IPS-18a (cell line): Measurements from ENCODE around the gene GALNT1.

Experiments
- H3K27ac ChIP-seq: one replicate; pipeline ENCODE4 v1.5.1; 2013; ENCODE audit warnings: low read length
- H3K27me3 ChIP-seq: one replicate; pipeline ENCODE4 v1.6.1; 2013; ENCODE audit warnings: mild to moderate bottlenecking, low read length; ENCODE audit not compliant: control insufficient read depth, insufficient read depth
- H3K36me3 ChIP-seq: one replicate; pipeline ENCODE4 v1.6.1; 2013; ENCODE audit warnings: low read depth, low read length; ENCODE audit not compliant: control insufficient read depth
- H3K4me1 ChIP-seq: one replicate; pipeline ENCODE4 v1.6.1; 2013; ENCODE audit warnings: low read depth, low read length; ENCODE audit not compliant: control insufficient read depth
- H3K4me3 ChIP-seq: one replicate; pipeline ENCODE4 v1.5.1; 2013; ENCODE audit warnings: low read length
- H3K9ac ChIP-seq: one replicate; pipeline ENCODE4 v1.6.1; 2013; ENCODE audit warnings: mild to moderate bottlenecking, low read length, moderate library complexity
- H3K9me3 ChIP-seq: one replicate; pipeline ENCODE4 v1.6.1; 2013; ENCODE audit warnings: low read depth, low read length; ENCODE audit not compliant: control insufficient read depth

The GALNT1 gene

DNA sequence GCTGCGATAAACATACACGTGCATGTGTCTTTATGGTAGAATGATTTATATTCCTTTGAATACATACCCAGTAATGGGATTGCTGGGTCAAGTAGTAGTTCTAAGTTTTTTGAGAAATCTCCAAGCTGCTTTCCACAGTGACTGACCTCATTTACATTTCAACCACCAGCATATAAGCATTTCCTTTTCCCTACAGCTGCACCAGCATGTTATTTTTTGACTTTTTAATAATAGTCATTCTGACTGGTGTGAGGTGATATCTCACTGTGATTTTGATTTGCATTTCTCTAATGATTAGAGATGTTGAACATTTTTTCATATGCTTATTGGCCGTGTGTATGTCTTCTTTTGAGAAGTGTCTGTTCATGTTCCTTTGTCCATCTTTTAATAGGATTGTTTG, 22.8 kb downstream of the GALNT1 start:
- H3K9ac ChIP-seq: no peak overlapping the region
- no peaks in the 10 kb centered on the region for H3K27me3 ChIP-seq
- H3K27ac ChIP-seq: no peak overlapping the region
- peaks cover 2% of the 10 kb centered on the region for H3K9me3 ChIP-seq
- peaks cover 9% of the 10 kb centered on the region for H3K4me1 ChIP-seq
- H3K36me3 ChIP-seq: no peaks in the 10 kb centered on the region
- no peak overlapping the region for H3K4me3 ChIP-seq

DNA sequence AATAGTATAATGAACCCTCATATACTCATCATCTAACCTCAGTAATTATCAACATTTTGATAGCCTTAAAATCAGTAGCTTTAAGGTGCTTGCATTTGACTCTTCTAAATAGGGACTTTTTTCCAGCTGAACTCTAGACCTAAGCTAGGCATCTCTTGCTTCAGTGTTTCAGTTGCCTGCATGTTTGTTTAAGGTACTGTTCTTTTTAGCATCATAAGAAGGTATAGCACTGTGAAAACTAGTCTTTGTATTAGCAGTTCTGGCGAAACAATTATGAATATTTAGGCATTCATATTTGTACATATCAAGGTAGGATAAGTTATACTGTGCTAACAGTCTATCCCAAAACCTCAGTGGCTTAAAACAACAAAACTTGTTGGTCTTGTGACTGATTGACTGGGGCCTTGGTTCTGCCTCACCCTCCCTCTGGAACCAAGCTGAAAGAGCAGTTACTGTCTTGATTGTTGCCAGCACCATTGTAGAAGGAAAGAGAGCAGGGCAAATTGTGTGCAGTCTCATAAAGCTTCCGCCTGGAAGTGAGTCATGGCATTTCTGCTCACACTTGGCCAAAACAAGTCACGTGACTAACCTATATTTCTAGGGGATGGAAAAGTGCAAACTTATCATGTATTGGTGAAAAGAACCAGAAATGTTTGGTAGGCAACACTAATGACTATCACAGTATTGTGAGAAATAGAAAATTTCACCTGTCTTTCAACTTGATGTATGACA, 24.3 kb downstream of the GALNT1 start:
- no peak overlapping the region for H3K4me3 ChIP-seq
- no peak overlapping the region for H3K27ac ChIP-seq
- H3K27me3 ChIP-seq: no peaks in the 10 kb centered on the region
- H3K4me1 ChIP-seq: peaks cover 9% of the 10 kb centered on the region
- H3K9ac ChIP-seq: no peak overlapping the region
- peaks cover 2% of the 10 kb centered on the region for H3K9me3 ChIP-seq
- H3K36me3 ChIP-seq: no peaks in the 10 kb centered on the region

DNA sequence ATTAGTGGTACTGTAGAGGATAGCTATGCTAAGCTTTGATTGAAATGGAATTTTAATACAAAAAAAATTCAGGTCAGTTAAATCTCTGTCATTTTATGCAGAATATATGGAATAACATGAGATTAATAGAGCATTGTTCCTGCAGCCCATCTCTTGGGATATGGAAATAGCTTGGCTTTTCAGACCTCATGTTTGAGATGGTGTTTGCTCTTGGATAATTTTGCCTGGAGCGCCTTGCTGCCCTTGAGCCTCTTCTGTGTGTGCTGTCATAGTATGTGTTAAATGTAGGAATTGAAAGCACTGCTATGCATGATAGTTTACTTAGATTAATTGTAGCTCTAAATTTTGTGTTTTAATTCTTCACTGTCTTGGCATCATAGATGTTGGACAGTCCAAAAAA, 27.7 kb downstream of the GALNT1 start:
- peaks cover 11% of the 10 kb centered on the region for H3K4me1 ChIP-seq

GRCh38 chr18:35610089-35610488, 28.5 kb downstream of the GALNT1 start:
- Histone ChIP-seq H3K4me3 (no peak overlapping the region), H3K27ac (no peak overlapping the region), H3K4me1 (peaks cover 11% of the 10 kb centered on the region)

More for the DNA sequence above, 27.7 kb downstream of the GALNT1 start:
- Histone ChIP-seq H3K9ac (no peak overlapping the region), H3K27ac (no peak overlapping the region), H3K4me3 (no peak overlapping the region), H3K27me3 (no peaks in the 10 kb centered on the region), H3K36me3 (no peaks in the 10 kb centered on the region), H3K9me3 (no peaks in the 10 kb centered on the region)

DNA sequence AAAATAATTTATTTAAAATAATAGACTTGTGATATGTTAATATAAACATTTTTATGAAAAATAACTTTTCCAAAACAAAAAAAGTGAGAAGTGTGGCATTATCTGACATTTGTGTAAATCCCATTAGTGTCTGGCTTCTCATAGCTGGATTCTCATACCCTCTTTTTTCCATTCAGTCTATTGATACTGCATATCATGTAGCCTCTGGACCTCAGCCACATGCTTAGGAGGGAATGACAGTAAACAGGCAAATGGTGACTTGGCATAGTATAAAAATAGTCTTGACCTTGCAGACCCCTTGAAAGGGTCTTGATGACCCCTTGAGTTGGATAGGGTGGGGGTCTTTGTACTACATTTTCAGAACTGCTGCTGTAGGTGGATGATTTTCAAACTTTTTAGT, 29.2 kb downstream of the GALNT1 start:
- H3K9me3 ChIP-seq: no peaks in the 10 kb centered on the region
- H3K27ac ChIP-seq: no peak overlapping the region
- no peaks in the 10 kb centered on the region for H3K27me3 ChIP-seq
- H3K4me3 ChIP-seq: no peak overlapping the region
- H3K36me3 ChIP-seq: no peaks in the 10 kb centered on the region
- no peak overlapping the region for H3K9ac ChIP-seq
- peaks cover 11% of the 10 kb centered on the region for H3K4me1 ChIP-seq

More at GRCh38 chr18:35610089-35610488, 28.5 kb downstream of the GALNT1 start:
- H3K9ac ChIP-seq: no peak overlapping the region
- no peaks in the 10 kb centered on the region for H3K27me3 ChIP-seq
- H3K36me3 ChIP-seq: no peaks in the 10 kb centered on the region
- H3K9me3 ChIP-seq: no peaks in the 10 kb centered on the region

- H3K4me3 ChIP-seq: no peak overlapping the region
- no peaks in the 10 kb centered on the region for H3K27me3 ChIP-seq
- no peak overlapping the region for H3K9ac ChIP-seq
- no peak overlapping the region for H3K27ac ChIP-seq
- no peaks in the 10 kb centered on the region for H3K9me3 ChIP-seq
- H3K36me3 ChIP-seq: no peaks in the 10 kb centered on the region
- peaks cover 15% of the 10 kb centered on the region for H3K4me1 ChIP-seq
These were observed 30.0 kb downstream of the GALNT1 start for GRCh38 chr18:35611518-35611917.

- Histone ChIP-seq H3K9ac (no peak overlapping the region), H3K27me3 (no peaks in the 10 kb centered on the region), H3K4me3 (no peak overlapping the region), H3K4me1 (peaks cover 23% of the 10 kb centered on the region), H3K9me3 (no peaks in the 10 kb centered on the region), H3K27ac (no peak overlapping the region), H3K36me3 (no peaks in the 10 kb centered on the region)
These were observed 34.5 kb downstream of the GALNT1 start for GRCh38 chr18:35616074-35616473.

DNA sequence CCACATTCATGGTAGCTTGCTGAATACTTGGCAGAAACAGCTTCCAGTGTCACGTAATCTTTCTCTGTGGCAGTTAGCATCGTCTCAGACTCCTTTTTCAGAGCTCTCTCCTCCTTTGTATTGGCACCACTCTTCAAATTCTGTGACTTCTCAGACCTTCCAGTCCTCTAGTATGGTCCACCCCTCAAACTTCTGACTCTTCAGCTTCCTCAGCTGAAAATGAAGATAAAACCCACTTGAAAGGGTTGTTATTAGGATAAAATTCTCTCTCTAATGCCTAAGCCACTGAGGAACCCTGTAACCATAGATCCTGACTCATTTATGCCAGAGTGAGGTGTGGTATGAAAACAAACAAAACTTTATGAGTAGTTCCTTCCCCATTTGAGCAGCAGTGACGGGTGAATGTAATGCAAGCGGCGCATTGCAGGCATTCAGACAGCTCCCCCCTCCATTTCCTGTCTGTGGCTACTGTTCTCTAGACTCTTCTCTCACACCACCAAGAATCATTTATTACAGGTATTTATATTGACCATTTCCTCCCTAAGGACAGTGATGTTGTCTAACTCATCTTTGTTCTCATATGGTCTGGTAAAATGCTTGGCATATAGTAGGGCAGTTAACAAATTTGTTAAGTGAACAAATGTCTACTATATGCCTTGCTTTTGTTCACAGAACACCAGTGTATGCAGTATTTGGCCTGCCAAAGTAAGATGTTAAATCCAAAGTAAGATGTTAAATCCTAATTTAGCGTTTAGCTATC, 35.3 kb downstream of the GALNT1 start:
- Histone ChIP-seq H3K36me3 (no peaks in the 10 kb centered on the region), H3K27me3 (no peaks in the 10 kb centered on the region), H3K4me3 (no peak overlapping the region), H3K9ac (no peak overlapping the region), H3K4me1 (peaks cover 21% of the 10 kb centered on the region), H3K9me3 (no peaks in the 10 kb centered on the region), H3K27ac (no peak overlapping the region)

DNA sequence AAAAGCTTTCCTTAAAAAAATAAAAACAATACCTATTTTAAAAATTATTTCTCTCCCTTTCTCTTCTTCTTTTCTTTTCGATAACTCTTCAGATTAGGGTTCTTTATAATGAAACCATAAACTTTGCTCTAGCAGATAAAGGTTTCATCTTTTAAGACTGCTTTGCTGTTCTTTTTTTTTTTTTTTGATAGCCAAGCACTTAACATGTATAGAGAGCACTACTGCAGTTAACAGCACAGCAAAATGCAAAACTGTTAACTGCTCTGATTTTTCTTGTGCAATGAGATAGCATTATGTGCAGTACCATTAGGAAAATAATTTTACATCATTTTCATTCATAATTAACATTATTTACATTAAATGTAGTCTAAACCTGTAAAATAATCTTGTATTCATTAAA, 36.3 kb downstream of the GALNT1 start:
- Histone ChIP-seq H3K27ac (no peak overlapping the region), H3K9ac (no peak overlapping the region), H3K4me3 (no peak overlapping the region)

DNA sequence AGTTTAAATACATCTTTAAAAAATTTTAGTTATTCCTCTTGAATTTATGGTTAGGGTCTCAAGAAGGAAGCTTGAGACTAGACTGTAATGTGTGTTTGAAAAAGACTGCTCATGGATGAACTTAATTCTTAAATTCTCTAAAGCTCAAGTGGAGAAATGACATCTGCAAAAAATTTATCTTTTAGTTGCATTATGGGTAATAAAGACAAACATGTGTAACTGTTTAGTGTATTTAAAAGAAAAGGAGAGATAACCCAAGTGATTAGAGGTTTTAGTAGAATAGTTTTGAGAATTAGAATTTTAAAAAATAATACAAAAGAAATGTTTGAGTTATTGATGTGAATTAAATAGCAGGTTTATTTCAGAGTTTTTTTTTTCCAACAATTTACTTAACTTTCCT, 36.7 kb downstream of the GALNT1 start:
- Histone ChIP-seq H3K36me3 (no peaks in the 10 kb centered on the region), H3K9me3 (no peaks in the 10 kb centered on the region), H3K27ac (no peak overlapping the region), H3K27me3 (no peaks in the 10 kb centered on the region), H3K9ac (no peak overlapping the region), H3K4me1 (peaks cover 21% of the 10 kb centered on the region), H3K4me3 (no peak overlapping the region)

More for the DNA sequence above, 36.3 kb downstream of the GALNT1 start:
- Histone ChIP-seq H3K4me1 (peaks cover 21% of the 10 kb centered on the region), H3K9me3 (no peaks in the 10 kb centered on the region), H3K27me3 (no peaks in the 10 kb centered on the region), H3K36me3 (no peaks in the 10 kb centered on the region)

GRCh38 chr18:35618696-35619095, 37.2 kb downstream of the GALNT1 start:
- H3K4me1 ChIP-seq: peaks cover 21% of the 10 kb centered on the region
- no peak overlapping the region for H3K27ac ChIP-seq
- no peak overlapping the region for H3K9ac ChIP-seq

GRCh38 chr18:35619464-35619863, 37.9 kb downstream of the GALNT1 start:
- Histone ChIP-seq H3K4me1 (peaks cover 21% of the 10 kb centered on the region), H3K9me3 (no peaks in the 10 kb centered on the region), H3K4me3 (no peak overlapping the region), H3K36me3 (no peaks in the 10 kb centered on the region), H3K9ac (no peak overlapping the region), H3K27ac (no peak overlapping the region), H3K27me3 (no peaks in the 10 kb centered on the region)

More at GRCh38 chr18:35618696-35619095, 37.2 kb downstream of the GALNT1 start:
- H3K27me3 ChIP-seq: no peaks in the 10 kb centered on the region
- no peak overlapping the region for H3K4me3 ChIP-seq
- no peaks in the 10 kb centered on the region for H3K36me3 ChIP-seq
- H3K9me3 ChIP-seq: no peaks in the 10 kb centered on the region
